Keratinocyte (primary cell): ENCODE data around the gene ZNF236. TPM values are rescaled to one million over a fixed set of nuclear protein-coding genes. Genes with fewer than 3 reads are reported as not detected.

Experiments used
- DNase-seq: peaks from one replicate; pipeline ENCODE4 v3.0.0-alpha.2; 2011; ENCODE audit warnings: low read depth, missing footprints, low spot score
- FAIRE-seq: peaks from 2 replicates; lab custom pipeline; 2011; peaks lifted over from hg19 to GRCh38; lab: Jason Lieb, UNC
- H2AFZ ChIP-seq: 2 replicates; pipeline ENCODE4 v1.6.0; 2012; ENCODE audit warnings: low read length, control low read depth, inconsistent platforms; ENCODE audit not compliant: control insufficient read depth
- H3K27ac ChIP-seq: 2 replicates; pipeline ENCODE4 v1.5.1; 2011; ENCODE audit warnings: low read length; ENCODE audit not compliant: control insufficient read depth, insufficient read depth
- H3K27me3 ChIP-seq: 3 replicates; pipeline ENCODE4 v1.6.0; 2011; ENCODE audit warnings: low read length; ENCODE audit not compliant: control insufficient read depth, insufficient read depth; ENCODE audit errors: extremely low read depth
- H3K36me3 ChIP-seq, 2 experiments: 2 replicates in 1 of 2; 3 replicates in 1 of 2; pipeline ENCODE4 v1.5.1; 2011; ENCODE audit warnings: low read length in 2 of 2, mild to moderate bottlenecking in 1 of 2; ENCODE audit not compliant: control insufficient read depth in 2 of 2, insufficient read depth in 2 of 2; ENCODE audit errors: extremely low read depth in 1 of 2
- H3K4me1 ChIP-seq: 3 replicates; pipeline ENCODE4 v1.5.1; 2011; ENCODE audit warnings: low read length; ENCODE audit not compliant: control insufficient read depth, insufficient read depth; ENCODE audit errors: extremely low read depth
- H3K4me2 ChIP-seq: 3 replicates; pipeline ENCODE4 v1.6.0; 2011; ENCODE audit warnings: low read depth, low read length; ENCODE audit not compliant: control insufficient read depth, insufficient read depth; ENCODE audit errors: extremely low read depth
- H3K4me3 ChIP-seq, 3 experiments: fragments of 200-600 bp in 1 of 3; sonication (generic) in 1 of 3; 2 replicates in 2 of 3; 3 replicates in 1 of 3; pipeline ENCODE4 v1.5.1; 2011 to 2016; ENCODE audit warnings: low read length in 3 of 3, mild to moderate bottlenecking in 3 of 3, control low read depth in 2 of 3, inconsistent platforms in 1 of 3, low read depth in 1 of 3, mixed read lengths in 1 of 3, mixed run types in 1 of 3, moderate library complexity in 1 of 3; ENCODE audit not compliant: control insufficient read depth in 2 of 3, insufficient read depth in 2 of 3; ENCODE audit errors: extremely low read depth in 1 of 3
- H3K79me2 ChIP-seq: 2 replicates; pipeline ENCODE4 v1.6.0; 2012; ENCODE audit warnings: low read length; ENCODE audit not compliant: control insufficient read depth, insufficient read depth
- H3K9ac ChIP-seq: 3 replicates; pipeline ENCODE4 v1.6.0; 2011; ENCODE audit warnings: low read length; ENCODE audit not compliant: control insufficient read depth, insufficient read depth; ENCODE audit errors: extremely low read depth
- H3K9me1 ChIP-seq: 3 replicates; pipeline ENCODE4 v1.6.0; 2011; ENCODE audit warnings: low read length; ENCODE audit not compliant: control insufficient read depth, insufficient read depth; ENCODE audit errors: extremely low read depth
- H3K9me3 ChIP-seq: 2 replicates; pipeline ENCODE4 v1.5.1; 2012; ENCODE audit warnings: low read depth, low read length; ENCODE audit not compliant: control insufficient read depth
- H4K20me1 ChIP-seq: 3 replicates; pipeline ENCODE4 v1.6.0; 2011; ENCODE audit warnings: low read length; ENCODE audit not compliant: control insufficient read depth, insufficient read depth; ENCODE audit errors: extremely low read depth
- EZH2 ChIP-seq: IDR thresholded peaks from one replicate; pipeline ENCODE4 v1.6.1; 2012; ENCODE audit warnings: inconsistent platforms, mild to moderate bottlenecking, low read length, moderate library complexity
- dilution Hi-C: fragments of 300-500 bp; cut with MboI; formaldehyde crosslinking; loops from one replicate; pipeline ENCODE4 v1.7.0; 2020; ENCODE audit warnings: low sequenced_read_pairs; ENCODE audit not compliant: extremely low pct_ligation_motif_present
- polyA plus RNA-seq, 5 experiments: library from polyadenylated mRNA; depleted of rRNA in 3 of 5; stranded (reverse) in 3 of 5; stranded (forward) in 1 of 5; unstranded in 1 of 5; fragments of >200 nt; gene quantifications; 1 replicate in 1 of 5; 2 replicates in 3 of 5; 3 replicates in 1 of 5; pipeline versions ENCODE4 v1.2.1 to v1.2.3, GENCODE V29; 2011 to 2012; ENCODE audit warnings: missing spikeins in 2 of 5, low read depth in 1 of 5, low replicate concordance in 1 of 5
- TF ChIP-seq, protein P1 (sequence below), 3 experiments: IDR thresholded peaks in 1 of 3; conservative IDR thresholded peaks in 1 of 3; optimal IDR thresholded peaks in 1 of 3; 2 replicates in 2 of 3; 3 replicates in 1 of 3; pipeline versions ENCODE3 to v1.5.1; 2011; ENCODE audit warnings: low read length in 3 of 3, mild to moderate bottlenecking in 3 of 3, moderate library complexity in 2 of 3, control low read depth in 1 of 3, inconsistent platforms in 1 of 3; ENCODE audit not compliant: insufficient read depth in 2 of 3; ENCODE audit errors: extremely low read depth in 1 of 3

ZNF236 gene
- polyA plus RNA-seq, 1 donor (not counting 4 experiments of a cell fraction or from before 2014, with no cell fraction given), result 4.5 TPM

DNA sequence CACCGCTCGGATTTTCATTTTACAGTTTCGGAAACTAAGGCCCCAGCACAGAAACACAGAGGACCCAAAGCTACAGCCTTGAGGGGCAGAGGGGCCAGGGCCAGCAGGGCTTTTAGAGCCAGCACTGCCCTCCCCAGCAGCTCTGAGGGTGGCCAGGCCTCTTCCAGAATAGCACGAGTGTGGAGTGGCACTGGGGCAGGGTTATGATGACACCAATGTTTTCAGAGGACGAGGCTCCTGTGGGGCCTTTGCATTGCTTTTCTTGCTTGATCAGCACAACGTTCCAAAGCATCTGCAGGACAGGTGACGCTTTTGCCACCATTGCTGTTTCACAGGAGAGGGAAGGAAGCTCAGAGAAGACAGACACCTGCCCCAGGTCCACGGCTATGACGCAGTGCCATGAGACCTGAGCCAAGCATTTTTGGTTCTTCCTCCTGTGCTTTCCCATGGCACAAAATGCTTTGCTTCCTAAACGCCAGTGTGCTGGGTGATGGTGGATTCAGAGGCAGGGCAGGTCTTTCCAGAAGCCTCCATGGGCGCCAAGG lies 183.4 kb downstream of the ZNF236 start:
- Histone ChIP-seq H3K27ac (no peak overlapping the region), H3K4me2 (no peak overlapping the region), H4K20me1 (no peaks in the 10 kb centered on the region), H2AFZ (no peak overlapping the region), H3K9me1 (no peaks in the 10 kb centered on the region), H3K4me1 (no peaks in the 10 kb centered on the region), H3K9me3 (no peaks in the 10 kb centered on the region), H3K4me3 (no peak overlapping the region), H3K79me2 (no peaks in the 10 kb centered on the region), H3K36me3 (peaks cover 3 to 7% of the 10 kb centered on the region in 2 experiments), H3K27me3 (no peaks in the 10 kb centered on the region), H3K9ac (no peak overlapping the region)
- TF ChIP-seq, protein P1, sequence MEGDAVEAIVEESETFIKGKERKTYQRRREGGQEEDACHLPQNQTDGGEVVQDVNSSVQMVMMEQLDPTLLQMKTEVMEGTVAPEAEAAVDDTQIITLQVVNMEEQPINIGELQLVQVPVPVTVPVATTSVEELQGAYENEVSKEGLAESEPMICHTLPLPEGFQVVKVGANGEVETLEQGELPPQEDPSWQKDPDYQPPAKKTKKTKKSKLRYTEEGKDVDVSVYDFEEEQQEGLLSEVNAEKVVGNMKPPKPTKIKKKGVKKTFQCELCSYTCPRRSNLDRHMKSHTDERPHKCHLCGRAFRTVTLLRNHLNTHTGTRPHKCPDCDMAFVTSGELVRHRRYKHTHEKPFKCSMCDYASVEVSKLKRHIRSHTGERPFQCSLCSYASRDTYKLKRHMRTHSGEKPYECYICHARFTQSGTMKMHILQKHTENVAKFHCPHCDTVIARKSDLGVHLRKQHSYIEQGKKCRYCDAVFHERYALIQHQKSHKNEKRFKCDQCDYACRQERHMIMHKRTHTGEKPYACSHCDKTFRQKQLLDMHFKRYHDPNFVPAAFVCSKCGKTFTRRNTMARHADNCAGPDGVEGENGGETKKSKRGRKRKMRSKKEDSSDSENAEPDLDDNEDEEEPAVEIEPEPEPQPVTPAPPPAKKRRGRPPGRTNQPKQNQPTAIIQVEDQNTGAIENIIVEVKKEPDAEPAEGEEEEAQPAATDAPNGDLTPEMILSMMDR (optimal IDR thresholded peaks at IDR 0.05 in 1 of 3, IDR thresholded peaks at IDR 0.05 in 1 of 3, conservative IDR thresholded peaks at IDR 0.05 in 1 of 3; ENCODE audit: extremely low read depth in 1 of 3, insufficient read depth in 2 of 3, low read length in 3 of 3), result no peak
- TF ChIP-seq EZH2, result no peak
- FAIRE-seq, result no peak
- no peak for DNase-seq
- dilution Hi-C loops, result no loop called here

DNA sequence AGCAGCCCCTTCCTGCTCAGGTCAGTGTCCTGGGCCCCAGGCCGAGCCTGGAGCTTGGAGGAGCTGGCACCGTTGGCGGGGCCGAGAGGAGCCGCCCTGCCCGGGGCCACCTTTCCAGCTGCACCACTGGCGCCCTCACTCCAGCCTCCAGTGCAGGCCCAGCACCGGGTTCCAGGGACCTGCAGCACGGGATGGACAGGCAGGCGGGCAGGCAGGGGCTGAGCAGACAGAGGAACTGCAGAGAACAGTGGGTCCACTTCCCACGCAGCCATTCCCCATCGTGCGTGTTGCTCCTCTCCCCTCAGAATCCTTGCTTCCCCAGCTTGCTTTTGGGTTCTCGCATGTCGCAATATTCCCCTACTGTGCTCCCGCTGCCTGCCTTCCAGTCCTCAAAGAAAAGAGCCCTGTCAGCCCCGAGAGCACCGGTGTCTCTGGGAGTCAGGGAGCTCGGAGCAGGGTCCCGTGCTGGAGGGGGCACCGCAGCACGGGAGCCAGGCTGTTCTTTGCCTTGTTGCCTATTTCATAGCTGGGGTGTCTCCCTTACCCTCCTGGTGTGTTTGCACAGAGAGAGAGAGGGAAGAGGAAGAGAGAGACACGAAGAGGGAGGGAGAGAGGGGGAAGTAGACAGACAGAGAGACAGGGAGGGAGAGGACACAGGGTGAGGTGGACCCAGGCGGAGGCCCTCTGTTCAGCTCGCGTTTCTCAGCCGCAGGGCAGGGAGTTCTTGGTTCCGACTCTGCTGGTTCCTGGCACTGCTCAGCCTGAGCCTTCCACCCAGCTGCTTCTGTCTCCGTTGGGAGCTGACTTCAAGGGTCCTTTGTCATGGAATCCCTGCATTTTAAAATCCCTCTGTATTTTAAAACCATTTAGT lies 184.2 kb downstream of the ZNF236 start:
- H3K9me3 ChIP-seq, result no peaks in the 10 kb centered on the region
- H3K9ac ChIP-seq, result no peak overlapping the region
- no peaks in the 10 kb centered on the region for H3K27me3 ChIP-seq
- peaks cover 7 to 11% of the 10 kb centered on the region in 2 experiments for H3K36me3 ChIP-seq
- no peak overlapping the region for H3K27ac ChIP-seq
- no peaks in the 10 kb centered on the region for H4K20me1 ChIP-seq
- TF ChIP-seq EZH2, result no peak
- TF ChIP-seq, protein P1 (optimal IDR thresholded peaks at IDR 0.05 in 1 of 3, IDR thresholded peaks at IDR 0.05 in 1 of 3, conservative IDR thresholded peaks at IDR 0.05 in 1 of 3; ENCODE audit: extremely low read depth in 1 of 3, insufficient read depth in 2 of 3, low read length in 3 of 3), result no peak
- peaks cover 3% of the 10 kb centered on the region for H3K79me2 ChIP-seq
- H3K4me3 ChIP-seq, result no peak overlapping the region
- DNase-seq (no peak), FAIRE-seq (no peak)
- no peaks in the 10 kb centered on the region for H3K9me1 ChIP-seq
- no peaks in the 10 kb centered on the region for H3K4me1 ChIP-seq
- no peak overlapping the region for H3K4me2 ChIP-seq
- dilution Hi-C loops, result no loop called here
- no peak overlapping the region for H2AFZ ChIP-seq
